ENCODE measurements around the gene EXOC3.

Gene EXOC3

DNA sequence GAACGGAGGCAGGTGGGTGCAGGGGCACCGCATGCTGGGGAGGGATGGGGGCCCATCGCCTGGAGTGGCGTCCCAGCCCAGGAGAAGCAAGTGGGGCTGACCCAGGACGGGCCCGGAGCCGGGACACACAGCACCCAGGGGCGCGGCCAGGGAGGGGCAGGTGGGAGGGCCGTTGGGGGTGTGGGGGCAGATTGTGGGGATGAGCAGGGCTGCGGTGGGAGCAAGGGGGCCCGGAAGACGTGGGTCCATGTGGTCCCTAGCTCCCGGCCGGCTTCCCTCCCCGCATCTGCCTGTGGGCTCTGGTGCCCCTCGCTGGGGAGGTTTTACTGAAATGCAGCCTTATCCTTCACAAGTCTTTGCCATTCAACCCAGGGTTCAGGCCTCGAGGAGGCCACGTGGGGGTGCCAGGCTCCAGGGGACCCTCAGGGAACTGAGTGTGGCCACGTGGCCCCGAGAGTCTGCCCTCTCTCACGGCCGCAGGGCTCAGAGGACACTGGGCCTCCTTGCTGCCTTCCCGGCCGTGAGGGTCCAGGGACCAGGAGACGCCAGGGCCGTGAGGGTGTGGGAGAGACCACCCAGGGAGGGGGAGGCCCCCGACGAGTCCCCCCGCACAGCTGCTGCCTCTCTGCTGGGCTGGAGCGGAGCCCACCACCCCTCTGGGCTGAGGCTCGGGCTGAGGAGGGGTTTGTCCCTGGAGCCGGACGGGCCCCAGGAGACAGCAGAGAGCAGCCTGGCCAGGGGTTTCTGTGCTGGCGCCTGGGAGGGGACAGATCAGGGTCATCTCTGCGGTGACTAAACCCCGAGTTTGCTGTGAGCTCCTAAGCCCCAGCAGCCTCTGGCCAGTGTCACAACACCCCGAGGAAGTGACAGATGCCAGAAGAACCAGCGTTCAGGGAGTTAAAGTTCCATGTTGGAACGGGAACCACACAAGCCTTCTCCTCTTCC is 46.0 kb downstream of the EXOC3 start:
- DNase-seq (ENCODE audit: low read depth) = no peak

DNA sequence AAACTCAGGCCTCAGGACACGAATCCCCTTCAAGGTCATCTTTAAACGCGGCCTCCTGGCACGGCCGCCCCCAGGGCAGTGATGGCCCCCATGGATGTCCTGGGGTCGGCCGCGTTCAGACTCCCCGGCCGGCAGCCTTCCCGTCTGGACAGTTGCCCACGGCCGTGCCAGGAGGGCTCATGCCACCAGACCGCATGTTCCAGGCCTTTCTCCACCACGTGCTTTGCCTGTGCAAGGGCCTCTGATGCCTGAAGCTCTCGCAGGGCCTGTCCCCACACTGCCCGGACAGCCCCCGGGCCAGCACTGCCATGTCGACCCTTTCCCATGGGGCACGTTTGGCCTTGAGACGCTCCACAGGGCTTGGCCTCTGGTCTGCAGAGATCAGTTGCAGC is 46.7 kb downstream of the EXOC3 start:
- DNase-seq (ENCODE audit: low read depth) = no peak

DNA sequence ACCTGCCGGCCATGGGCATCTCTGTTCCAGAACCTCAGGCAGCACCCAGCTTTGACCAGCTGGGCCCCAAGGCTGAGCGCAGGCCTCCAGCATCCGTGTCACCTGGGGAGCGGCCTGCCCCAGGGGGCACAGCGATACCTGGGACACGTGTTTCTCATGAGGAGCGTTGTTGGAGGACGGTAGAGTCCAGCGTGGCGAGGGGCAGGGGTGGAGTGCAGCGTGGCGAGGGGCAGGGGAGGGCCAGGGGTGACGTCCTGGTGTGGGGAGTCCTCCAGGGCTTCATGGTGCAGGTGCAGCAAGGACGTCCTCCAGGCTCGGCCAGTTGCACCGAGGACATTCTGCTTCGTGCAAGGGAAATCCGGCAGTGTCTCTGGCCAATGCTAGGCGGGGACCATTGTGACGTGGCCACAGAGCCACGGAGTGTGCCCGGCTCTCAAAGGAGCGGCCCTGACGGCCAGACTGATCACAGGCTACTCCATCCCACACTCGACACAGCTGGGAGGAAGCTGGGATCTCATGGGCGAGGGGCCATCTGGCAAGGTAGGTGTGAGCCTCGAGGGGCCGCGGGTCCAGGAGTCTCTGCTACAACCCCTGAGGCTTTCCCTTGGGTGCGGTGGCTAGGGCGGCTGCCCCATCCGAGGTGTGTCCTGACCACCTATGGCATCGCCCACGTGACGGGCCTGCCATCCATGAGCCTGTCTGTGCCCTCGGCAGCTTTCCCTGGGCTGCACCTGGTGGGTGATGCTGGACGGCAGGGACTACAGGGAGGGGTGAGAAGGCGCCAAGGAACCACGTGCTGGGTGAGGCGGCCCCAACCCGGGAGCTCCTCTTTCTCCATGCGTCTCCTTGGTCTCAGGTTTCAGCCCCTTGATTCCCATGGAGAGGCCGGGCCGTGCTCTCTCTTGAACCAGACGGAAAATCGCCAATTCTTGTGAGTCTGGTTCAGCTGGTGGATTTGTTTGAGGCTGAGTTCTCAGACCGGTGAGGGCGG is 47.4 kb downstream of the EXOC3 start:
- no peak for DNase-seq (ENCODE audit: low read depth)

DNA sequence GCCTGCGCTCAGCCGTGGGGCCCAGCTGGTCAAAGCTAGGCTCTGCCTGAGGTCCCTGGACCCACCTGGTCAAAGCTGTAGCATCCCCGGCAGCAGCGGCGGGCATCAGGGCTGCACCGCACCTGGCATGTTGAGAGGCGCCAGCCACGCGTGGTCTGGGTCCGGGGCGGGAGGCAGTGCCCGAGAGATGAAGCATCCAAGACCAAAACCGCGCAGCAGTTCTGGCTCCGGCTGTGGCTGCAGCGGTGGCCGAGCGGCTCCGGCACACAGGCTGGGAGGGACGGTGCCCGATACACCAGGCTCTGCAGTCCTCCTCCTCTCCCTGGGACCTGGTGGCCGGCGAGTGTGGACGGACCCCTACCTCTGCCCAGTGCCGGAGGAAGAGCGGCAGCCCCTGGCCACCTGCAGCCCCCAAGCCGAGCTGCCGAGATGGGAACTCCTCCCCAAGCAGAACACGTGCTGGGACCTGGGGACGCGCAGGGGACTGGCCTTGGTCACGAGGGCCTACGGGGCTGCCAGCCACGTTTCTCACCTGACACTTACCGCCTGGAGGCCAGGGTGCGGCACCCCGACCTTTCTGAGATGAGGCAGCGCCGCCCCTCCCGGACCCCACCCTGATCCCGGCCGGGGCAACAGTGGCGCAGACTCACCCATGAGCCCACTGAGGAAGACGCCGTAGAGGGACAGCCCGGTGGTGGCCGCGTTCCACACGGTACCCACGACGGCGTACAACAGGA is 48.3 kb downstream of the EXOC3 start:
- DNase-seq (ENCODE audit: low read depth) = no peak

DNA sequence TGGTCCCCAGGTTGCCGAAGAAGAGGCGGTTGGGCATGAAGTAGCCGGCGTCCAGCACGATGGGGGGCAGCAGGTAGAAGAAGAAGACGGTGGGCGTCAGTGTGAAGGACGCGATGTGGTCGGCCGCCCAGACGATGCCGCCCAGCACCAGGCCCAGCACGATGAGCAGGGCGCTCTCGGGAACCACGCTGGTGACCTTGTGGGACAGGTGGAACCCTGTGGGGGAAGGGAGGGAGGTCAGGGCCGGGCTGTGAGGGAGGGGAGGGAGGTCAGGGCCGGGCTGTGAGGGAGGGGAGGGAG is 48.8 kb downstream of the EXOC3 start:
- DNase-seq (ENCODE audit: low read depth) = no peak

DNA sequence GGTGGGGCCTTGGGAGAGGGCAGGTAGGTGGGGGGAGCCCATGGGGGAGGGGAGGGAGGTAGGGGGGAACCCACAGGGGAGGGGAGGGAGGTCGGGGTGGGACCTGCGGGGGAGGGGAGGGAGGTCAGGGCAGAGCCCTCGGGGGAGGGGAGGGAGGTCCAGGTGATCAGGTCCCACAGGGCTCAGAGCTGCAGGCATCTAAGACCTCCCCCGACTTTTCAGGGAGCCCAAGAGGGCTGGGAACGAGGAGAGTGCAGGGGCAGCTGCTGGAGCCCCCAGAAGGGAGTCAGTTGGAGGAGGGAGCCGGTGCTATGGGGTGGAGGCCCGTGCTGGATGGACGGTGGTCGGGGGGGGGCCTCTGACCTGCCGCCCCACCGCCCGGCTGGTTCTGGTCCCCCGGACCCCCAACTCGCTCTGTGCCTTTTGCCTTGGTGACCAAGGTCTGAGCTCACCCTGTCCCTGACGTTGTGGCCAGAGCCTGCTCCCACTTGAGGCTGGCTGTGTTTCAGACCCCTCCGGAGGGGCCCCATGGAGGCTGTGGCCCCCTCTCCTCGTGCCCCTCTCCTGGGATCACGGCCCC is 49.4 kb downstream of the EXOC3 start:
- DNase-seq (ENCODE audit: low read depth) = no peak

DNA sequence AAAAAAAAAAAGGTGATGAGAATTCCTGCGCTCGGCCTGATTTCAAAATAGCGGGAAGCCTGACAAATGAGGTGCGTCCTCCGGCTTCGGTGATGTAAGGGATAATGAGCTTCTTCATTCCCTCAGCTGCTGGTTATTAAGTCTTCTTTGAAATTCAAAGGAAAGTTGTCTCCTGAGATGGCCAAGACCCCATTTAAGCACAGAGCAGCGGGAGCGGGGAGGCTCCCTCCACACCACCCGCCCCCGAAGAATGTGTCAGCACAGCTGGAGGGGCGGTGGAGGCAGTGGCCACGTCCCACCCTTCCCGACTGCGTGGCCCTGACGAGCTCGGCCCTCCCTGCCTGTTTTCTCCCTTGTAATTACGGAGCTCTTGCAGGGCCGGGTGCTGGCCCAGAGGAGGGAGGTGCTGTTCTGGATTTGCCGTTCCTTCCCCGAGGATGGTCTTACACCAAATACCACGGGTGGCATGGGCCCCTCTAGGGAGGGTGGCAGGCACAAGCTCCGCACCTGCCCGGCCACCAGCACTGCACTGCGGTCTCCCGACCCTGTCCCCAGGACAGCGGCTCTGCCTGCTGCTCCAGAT is 50.2 kb downstream of the EXOC3 start:
- DNase-seq (ENCODE audit: low read depth) = no peak

DNA sequence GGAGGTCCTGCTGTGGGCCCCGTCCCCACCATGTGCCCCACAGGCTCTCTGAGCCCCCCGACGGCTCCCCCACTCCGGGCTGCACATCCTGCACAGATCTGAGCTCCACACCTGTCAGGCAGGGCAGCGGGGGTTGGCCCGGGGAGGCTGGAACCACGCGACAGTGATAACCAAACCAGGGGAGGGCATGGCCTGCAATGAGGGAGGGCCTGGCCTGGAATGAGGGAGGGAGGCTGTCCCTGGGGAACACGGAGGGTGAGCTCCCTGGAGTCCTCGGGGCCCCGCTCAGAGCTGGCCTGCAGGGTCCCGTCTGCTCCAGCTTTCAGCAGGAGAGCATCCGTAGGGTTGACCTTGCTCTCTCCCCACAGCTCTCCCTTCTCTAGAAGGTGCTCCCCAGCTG is 50.8 kb downstream of the EXOC3 start:
- DNase-seq (ENCODE audit: low read depth) = no peak

DNA sequence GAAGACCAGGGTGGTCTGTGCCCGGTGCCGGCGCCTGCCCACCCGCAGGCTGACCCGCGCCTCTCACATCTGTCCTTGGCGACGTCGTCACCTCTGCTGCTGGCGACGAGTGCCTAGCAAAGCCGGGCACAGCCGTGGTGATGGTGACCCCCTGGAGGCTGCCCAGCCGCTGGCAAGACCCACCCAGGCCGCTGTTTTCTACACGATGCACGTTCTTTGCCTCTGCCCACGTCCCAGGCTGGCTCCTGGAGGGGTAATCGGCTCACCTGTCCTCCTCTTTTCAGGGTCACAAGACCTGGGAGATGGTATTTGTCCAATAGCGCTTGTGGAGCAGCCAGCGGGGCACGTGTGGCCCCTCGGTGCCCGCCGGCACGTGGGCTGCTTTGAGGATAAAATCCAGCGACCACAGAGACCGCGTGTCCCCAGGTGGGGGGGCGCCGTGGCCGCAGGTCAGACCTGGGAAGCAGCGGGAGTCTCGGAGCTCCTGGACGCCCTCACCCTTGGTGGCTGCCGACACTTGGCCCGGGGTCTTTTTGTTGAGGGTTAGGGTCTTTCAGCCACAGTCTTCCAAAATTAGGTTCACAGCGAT is 51.8 kb downstream of the EXOC3 start:
- no peak for DNase-seq (ENCODE audit: low read depth)

DNA sequence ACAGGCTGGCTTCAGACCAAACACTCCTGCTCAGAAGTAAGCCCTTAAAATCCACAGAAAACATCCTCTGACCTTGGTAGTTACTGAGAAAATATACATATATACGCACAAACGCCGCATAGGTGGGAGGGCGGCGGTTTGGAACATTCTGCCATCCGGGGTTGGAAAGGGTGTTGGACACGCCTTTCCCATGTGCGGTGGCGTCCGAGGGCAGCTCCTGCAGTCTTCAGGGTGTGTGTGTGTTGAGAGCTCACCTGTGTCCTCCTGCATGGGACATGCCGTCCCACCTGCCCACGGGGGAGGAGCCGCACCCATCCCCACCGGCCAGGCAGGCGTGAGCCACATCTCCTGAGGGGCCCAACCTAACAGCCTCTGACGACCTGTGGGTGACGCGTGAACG is 53.1 kb downstream of the EXOC3 start:
- DNase-seq (ENCODE audit: low read depth) = no peak

DNA sequence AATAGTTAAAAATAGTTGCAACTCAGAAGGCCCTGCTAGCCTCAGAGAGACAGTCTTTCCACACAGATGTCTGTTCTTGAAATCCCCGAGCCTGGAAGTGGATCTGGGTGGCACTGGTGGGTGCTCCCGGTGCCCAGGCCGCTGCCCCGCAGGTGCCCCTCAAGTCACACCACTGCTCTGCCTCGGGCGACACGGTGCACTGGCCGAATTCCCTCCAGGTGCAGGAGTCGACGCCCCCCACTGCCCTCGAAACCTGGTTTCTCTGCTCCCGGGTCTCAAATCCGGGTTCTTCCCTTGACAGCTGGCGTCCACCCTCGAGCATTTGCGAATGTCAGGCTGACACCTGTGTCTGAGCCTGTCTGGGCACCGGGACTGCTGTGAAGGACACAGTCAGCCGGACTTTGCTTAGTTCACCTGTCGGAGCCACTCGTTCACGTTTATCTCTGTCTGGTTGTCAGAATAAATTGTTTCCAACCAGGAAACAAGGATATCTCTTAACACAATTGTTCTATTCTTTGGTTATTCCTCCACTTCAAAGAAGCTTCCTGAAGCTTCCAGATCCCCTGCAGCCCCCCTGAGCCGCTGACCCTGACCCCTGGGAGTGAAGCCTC is 54.2 kb downstream of the EXOC3 start:
- no peak for DNase-seq (ENCODE audit: low read depth)

DNA sequence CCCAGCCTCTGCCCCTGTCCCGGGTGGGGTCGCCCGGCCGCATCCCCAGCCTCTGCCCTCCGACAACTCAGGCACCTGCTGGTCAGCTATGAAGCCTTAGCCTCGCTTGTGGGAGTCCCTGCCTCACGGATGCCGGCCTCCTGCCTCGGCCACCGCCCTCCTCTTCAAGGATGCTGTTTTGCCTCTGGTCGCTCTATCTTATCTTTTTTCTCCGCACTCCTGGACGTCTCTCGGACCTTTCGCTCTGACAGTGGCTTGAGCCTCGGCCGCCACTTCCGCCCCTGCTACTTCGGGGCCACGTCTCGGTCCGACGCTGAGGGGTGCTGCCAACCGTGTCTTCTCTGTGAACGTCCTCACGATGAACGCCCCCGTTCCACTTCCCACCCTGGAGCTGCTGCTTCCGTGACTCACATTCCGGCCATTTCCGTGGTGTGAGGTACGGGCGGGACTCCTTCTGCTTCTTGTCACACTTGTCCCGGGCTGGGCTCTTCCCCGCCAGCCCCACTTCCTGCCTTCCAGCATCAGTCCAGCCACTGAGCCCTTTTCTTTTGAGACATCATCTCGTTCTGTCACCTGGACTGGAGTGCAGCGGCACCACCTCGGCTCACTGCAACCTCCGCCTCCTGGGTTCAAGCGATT is 55.0 kb downstream of the EXOC3 start:
- DNase-seq (ENCODE audit: low read depth) = no peak

DNA sequence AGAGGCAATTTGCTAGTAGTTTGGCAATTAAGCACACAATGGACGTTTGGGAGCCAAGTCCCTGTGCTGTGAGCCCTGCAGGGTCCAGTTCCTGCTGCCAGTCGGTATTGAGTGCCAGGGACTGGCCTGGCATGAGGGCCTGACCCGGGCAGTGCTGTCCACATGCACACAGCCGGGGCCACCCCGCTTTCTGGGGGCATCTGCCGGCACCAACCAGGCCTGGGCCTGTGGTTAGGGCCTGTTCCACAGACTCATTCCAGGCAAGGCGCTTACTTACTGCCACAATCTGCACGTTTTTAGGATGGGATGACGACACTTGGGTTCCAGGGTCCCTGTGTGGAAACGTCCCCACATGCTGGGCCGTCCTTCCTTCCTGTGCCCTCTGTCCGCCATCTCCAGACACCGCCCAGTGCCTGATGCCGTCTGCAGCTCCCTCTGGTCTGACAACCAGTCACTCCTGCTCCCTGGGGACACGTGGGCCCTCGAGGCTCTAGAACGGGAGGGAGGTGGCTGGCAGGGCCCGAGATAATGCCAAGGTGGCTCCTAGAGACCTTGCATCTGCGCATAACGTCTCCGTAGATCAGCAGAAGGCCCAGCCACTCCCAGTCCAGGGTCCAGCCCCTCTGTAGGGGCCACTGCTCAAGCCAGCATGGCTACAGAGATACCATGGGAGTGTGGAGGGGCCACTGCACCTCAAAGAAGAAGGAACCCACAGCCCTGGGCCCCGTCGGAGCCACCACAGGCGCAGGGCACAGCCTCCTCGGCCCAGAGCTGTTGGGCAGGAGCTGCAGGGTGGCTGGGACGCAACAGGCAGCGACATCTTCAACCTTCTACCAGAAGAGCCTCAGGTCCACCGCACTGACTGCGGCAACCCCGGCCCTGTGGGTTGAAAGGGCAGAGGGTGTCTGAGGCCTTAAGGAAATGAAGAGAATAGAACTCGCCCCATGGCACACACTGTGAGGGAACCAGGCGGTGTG is 56.5 kb downstream of the EXOC3 start:
- no peak for DNase-seq (ENCODE audit: low read depth)

DNA sequence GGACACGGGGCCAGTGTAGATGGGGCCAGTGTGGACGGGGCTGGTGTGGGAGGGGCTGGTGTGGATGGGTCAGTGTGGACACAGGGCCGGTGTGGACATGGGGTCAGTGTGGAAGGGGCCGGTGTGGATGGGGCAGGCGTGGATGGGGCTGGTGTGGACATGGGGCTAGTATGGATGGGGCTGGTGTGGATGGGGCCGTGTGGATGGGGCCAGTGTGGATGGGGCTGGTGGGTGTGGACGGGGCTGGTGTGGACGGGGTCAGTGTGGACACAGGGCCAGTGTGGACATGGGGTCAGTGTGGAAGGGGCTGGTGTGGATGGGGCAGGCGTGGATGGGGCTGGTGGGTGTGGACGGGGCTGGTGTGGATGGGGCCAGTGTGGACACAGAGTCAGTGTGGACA is 57.5 kb downstream of the EXOC3 start:
- DNase-seq (ENCODE audit: low read depth) = no peak

DNA sequence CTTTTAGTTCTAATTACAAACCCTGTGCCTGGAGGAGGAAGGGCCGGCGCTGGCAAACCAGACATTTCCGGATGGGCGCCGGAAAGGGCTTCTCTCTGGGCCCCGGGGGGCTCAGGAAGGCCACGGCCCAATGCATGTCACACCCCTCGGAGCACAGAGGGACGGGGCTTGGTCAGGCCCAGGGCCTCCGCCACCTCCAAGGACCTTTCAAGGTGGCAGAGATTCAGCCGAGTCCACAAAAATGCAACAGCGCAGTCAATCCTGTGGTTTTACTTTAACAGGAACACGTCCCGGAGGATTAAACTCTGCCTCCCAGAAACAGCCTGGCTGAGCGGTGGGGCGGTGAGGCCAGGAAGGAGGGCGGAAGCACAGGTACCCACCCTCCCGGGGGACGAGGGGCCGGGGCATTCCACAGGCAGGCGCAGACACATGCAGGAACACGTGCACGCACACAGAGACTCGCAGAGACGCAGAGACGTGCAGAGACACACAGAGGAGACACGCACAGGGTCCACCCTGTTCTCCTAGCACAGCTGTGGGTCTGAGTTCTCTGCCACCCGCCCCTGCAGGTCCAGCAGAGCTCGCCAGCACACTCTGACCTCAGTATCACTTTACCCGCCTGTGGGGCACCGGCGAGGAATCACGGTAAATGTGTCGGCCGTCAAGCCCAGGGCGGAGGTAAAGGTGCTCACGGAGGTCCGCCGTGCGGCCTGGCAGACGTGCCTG is 58.3 kb downstream of the EXOC3 start:
- DNase-seq (ENCODE audit: low read depth) = no peak

DNA sequence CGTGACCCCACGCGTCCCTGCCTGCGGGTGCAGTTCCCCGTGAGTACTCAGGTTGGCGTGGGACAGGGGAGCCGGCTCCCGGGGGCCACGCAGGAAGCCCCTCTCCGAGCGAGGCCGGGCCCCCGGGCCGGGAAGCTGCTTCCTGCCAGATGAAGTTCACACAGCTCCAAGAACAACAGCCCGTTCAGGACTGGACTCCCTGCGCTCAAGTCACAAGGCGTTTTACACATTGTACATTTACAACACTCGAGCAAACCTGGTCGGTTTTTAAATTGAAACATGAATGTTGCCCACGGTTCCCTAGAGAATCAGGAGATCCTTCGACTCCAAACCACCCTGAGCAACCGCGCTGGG is 58.8 kb downstream of the EXOC3 start:
- DNase-seq (ENCODE audit: low read depth) = no peak

DNA sequence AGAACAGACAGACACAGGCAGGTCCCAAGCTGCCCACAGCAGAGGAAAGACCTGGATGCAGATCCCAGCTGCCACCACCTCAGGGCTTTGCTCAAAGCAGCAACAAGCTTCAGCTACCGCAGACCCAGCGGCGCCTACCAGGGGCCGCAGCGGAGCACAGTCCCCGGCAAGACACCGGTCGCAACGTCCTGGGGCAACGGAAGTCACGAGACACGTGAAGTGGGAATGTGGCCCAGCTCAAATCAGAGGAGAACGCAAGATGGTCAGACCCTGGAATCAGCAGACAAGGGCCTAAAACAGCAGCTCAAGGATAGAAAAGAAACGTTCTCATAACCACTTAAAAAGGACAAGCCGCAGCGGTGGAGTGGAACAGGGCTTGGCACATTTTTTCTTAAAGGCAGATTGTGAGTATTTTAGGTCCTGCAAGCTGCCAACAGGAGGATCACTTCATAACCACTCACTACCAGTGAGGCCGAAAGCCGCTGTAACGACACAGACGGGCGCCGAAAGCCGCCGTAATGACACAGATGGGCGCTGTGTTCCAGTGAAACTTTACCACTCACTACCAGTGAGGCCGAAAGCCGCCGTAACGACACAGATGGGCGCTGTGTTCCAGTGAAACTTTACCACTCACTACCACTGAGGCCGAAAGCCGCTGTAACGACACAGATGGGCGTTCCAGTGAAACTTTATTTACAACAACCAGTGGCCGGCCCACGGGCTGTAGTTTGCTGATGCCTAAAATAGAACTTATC is 59.5 kb downstream of the EXOC3 start:
- no peak for DNase-seq (ENCODE audit: low read depth)
